Measurements from ENCODE around the gene TULP4.
"Not testable (repeated sequence)": the region's sequence is repeated elsewhere in the genome, so short reads cannot be mapped to it uniquely, and the experiment has no call there.

Gene TULP4

GRCh38 chr6:158361961-158362669 is 49.9 kb downstream of the TULP4 start:
- DNase-seq: no peak

GRCh38 chr6:158366363-158366762 is 54.1 kb downstream of the TULP4 start:
- no peak for DNase-seq

- DNase-seq: no peak
These were observed 55.6 kb downstream of the TULP4 start for GRCh38 chr6:158367816-158368215.

- DNase-seq: no peak
These were observed 57.0 kb downstream of the TULP4 start for GRCh38 chr6:158369241-158369640.

- no peak for DNase-seq
These were observed 58.5 kb downstream of the TULP4 start for GRCh38 chr6:158370805-158371204.

GRCh38 chr6:158371261-158371660 is 59.0 kb downstream of the TULP4 start:
- DNase-seq: no peak

- no peak for DNase-seq
These were observed 60.3 kb downstream of the TULP4 start for GRCh38 chr6:158372574-158372973.

- no peak for DNase-seq
These were observed 60.9 kb downstream of the TULP4 start for GRCh38 chr6:158373214-158373613.

- no peak for DNase-seq
These were observed 61.8 kb downstream of the TULP4 start for GRCh38 chr6:158374020-158374419.

GRCh38 chr6:158376631-158377081 is 64.4 kb downstream of the TULP4 start:
- no peak for DNase-seq

GRCh38 chr6:158377860-158378259 is 65.6 kb downstream of the TULP4 start:
- no peak for DNase-seq

GRCh38 chr6:158379336-158379735 is 67.1 kb downstream of the TULP4 start:
- DNase-seq: no peak

- no peak for DNase-seq
These were observed 68.9 kb downstream of the TULP4 start for GRCh38 chr6:158381214-158381613.

- DNase-seq: no peak
These were observed 70.2 kb downstream of the TULP4 start for GRCh38 chr6:158382491-158382890.

- DNase-seq: no peak
These were observed 70.8 kb downstream of the TULP4 start for GRCh38 chr6:158383057-158383456.

GRCh38 chr6:158383542-158383941 is 71.3 kb downstream of the TULP4 start:
- DNase-seq: no peak

- DNase-seq: no peak
These were observed 72.4 kb downstream of the TULP4 start for GRCh38 chr6:158384671-158385110.

- DNase-seq: no peak
These were observed 74.8 kb downstream of the TULP4 start for GRCh38 chr6:158387036-158387435.

GRCh38 chr6:158387578-158387977 is 75.3 kb downstream of the TULP4 start:
- DNase-seq: no peak

- DNase-seq: no peak
These were observed 76.5 kb downstream of the TULP4 start for GRCh38 chr6:158388727-158389126.

- DNase-seq: no peak
These were observed 77.1 kb downstream of the TULP4 start for GRCh38 chr6:158389193-158389919.

GRCh38 chr6:158391276-158391675 is 79.0 kb downstream of the TULP4 start:
- no peak for DNase-seq

- not testable (repeated sequence) for DNase-seq
These were observed 79.7 kb downstream of the TULP4 start for GRCh38 chr6:158391977-158392376.

GRCh38 chr6:158396136-158396535 is 83.9 kb downstream of the TULP4 start:
- DNase-seq: no peak
